Measurements from ENCODE around the gene LYRM4. TPM values are rescaled to one million over a fixed set of nuclear protein-coding genes. Genes with fewer than 3 reads are reported as not detected.

The LYRM4 gene
- total RNA-seq, 1 experiment from 2014 or later, result 37.0 TPM

GRCh38 chr6:5089481-5090438, 171.0 kb downstream of the LYRM4 start:
- CTCF ChIA-PET, result no interaction called here

DNA sequence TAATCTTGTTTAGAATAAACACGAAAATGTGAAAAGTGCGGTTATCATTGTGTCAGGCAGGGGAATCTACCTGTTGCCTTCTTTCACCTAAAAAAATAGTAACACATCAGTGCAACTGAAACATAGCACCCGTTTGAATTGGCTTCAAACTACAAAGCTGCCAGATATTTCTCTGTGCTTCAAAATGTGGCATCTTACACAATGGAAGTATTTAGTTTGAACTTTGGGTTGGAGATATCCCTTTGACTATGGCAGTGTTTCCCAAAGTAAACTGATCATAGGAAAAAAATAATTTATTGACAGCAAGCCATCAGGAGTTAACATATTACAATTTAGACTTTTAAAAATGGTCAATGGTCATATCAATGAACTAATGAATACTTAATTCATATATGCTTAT, 172.0 kb downstream of the LYRM4 start:
- ChIA-PET POLR2A (ENCODE audit: unreplicated experiment) (no interaction called here), CTCF (no interaction called here)
- Histone ChIP-seq H4K20me1 (ENCODE audit: insufficient read depth) (no peaks in the 10 kb centered on the region), H3K79me2 (ENCODE audit: low read depth) (no peaks in the 10 kb centered on the region), H3K4me2 (no peak overlapping the region), H3K27ac (no peak overlapping the region), H3K9me2 (ENCODE audit: insufficient read depth) (no peaks in the 10 kb centered on the region), H3K27me3 (ENCODE audit: insufficient read depth, low read depth) (no peaks in the 10 kb centered on the region), H3K36me3 (ENCODE audit: low read depth) (no peaks in the 10 kb centered on the region), H3F3A (ENCODE audit: insufficient read depth, low read depth) (no peaks in the 10 kb centered on the region), H3K9me3 (ENCODE audit: insufficient read depth, low read depth) (no peaks in the 10 kb centered on the region), H3K4me1 (replicated peaks; ENCODE audit: insufficient read depth) (no peaks in the 10 kb centered on the region), H2AFZ (no peak overlapping the region), H3K4me3 (no peak overlapping the region)
- BruUV-seq (replicated peaks), result no TSS peak
- DNase-seq, result no peak
- TF ChIP-seq, protein P1, sequence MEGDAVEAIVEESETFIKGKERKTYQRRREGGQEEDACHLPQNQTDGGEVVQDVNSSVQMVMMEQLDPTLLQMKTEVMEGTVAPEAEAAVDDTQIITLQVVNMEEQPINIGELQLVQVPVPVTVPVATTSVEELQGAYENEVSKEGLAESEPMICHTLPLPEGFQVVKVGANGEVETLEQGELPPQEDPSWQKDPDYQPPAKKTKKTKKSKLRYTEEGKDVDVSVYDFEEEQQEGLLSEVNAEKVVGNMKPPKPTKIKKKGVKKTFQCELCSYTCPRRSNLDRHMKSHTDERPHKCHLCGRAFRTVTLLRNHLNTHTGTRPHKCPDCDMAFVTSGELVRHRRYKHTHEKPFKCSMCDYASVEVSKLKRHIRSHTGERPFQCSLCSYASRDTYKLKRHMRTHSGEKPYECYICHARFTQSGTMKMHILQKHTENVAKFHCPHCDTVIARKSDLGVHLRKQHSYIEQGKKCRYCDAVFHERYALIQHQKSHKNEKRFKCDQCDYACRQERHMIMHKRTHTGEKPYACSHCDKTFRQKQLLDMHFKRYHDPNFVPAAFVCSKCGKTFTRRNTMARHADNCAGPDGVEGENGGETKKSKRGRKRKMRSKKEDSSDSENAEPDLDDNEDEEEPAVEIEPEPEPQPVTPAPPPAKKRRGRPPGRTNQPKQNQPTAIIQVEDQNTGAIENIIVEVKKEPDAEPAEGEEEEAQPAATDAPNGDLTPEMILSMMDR (conservative IDR thresholded peaks at IDR 0.05), result no peak
- no peak for TF ChIP-seq EZH2 (IDR thresholded peaks at IDR 0.05; ENCODE audit: low read depth)
- intact Hi-C loops (cut with micrococcal nuclease; ENCODE audit: unreplicated experiment), result no loop called here

More at GRCh38 chr6:5089481-5090438, 171.0 kb downstream of the LYRM4 start:
- Histone ChIP-seq H3K79me2 (ENCODE audit: low read depth) (no peaks in the 10 kb centered on the region), H3K4me2 (no peak overlapping the region), H3K36me3 (ENCODE audit: low read depth) (no peaks in the 10 kb centered on the region), H3K9me2 (ENCODE audit: insufficient read depth) (no peaks in the 10 kb centered on the region), H3K9me3 (ENCODE audit: insufficient read depth, low read depth) (no peaks in the 10 kb centered on the region), H4K20me1 (ENCODE audit: insufficient read depth) (no peaks in the 10 kb centered on the region), H3K4me3 (no peak overlapping the region), H2AFZ (no peak overlapping the region), H3F3A (ENCODE audit: insufficient read depth, low read depth) (no peaks in the 10 kb centered on the region), H3K27me3 (ENCODE audit: insufficient read depth, low read depth) (no peaks in the 10 kb centered on the region), H3K27ac (no peak overlapping the region), H3K4me1 (replicated peaks; ENCODE audit: insufficient read depth) (peaks cover 6% of the 10 kb centered on the region)
- BruUV-seq (replicated peaks), result no TSS peak
- TF ChIP-seq, protein P1 (conservative IDR thresholded peaks at IDR 0.05), result no peak
- no peak for TF ChIP-seq EZH2 (IDR thresholded peaks at IDR 0.05; ENCODE audit: low read depth)
- DNase-seq, result no peak
- POLR2A ChIA-PET (ENCODE audit: unreplicated experiment), result no interaction called here
- intact Hi-C loops (cut with micrococcal nuclease; ENCODE audit: unreplicated experiment), result no loop called here

DNA sequence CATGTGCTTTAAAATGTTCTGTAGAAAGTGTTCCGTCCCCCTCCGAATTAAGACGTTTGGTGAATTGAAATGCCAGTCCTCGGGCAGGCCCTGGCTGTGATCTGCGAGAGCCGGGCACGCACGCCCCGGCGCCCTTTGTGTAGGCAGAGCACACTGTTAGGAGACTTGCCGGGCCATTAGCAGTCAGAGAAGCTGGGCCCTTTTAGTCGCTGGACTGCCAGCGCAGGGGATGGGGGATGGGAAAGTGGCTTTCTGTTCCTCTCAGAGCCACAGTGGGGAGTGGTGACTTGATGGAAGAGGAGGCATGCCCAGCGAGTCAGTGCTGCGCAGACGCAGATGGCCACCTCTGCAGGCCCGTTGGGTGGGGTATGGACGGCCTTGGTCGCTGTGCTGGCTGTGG, 173.4 kb downstream of the LYRM4 start:
- Histone ChIP-seq H3K9me3 (ENCODE audit: insufficient read depth, low read depth) (no peaks in the 10 kb centered on the region), H3K4me3 (no peak overlapping the region), H3K36me3 (ENCODE audit: low read depth) (no peaks in the 10 kb centered on the region), H3K9me2 (ENCODE audit: insufficient read depth) (no peaks in the 10 kb centered on the region), H3F3A (ENCODE audit: insufficient read depth, low read depth) (peaks cover 8% of the 10 kb centered on the region), H3K79me2 (ENCODE audit: low read depth) (no peaks in the 10 kb centered on the region), H3K4me1 (replicated peaks; ENCODE audit: insufficient read depth) (peaks cover 8% of the 10 kb centered on the region), H3K27ac (no peak overlapping the region), H3K27me3 (ENCODE audit: insufficient read depth, low read depth) (no peaks in the 10 kb centered on the region), H2AFZ (no peak overlapping the region), H4K20me1 (ENCODE audit: insufficient read depth) (no peaks in the 10 kb centered on the region), H3K4me2 (no peak overlapping the region)
- intact Hi-C loops (cut with micrococcal nuclease; ENCODE audit: unreplicated experiment), result no loop called here
- BruUV-seq (replicated peaks), result no TSS peak
- POLR2A ChIA-PET (ENCODE audit: unreplicated experiment), result no interaction called here
- CTCF ChIA-PET, result no interaction called here
- TF ChIP-seq, protein P1 (conservative IDR thresholded peaks at IDR 0.05), result no peak
- TF ChIP-seq EZH2 (IDR thresholded peaks at IDR 0.05; ENCODE audit: low read depth), result no peak
- no peak for DNase-seq
